OCI-LY7 (cell line): Measurements from ENCODE around the gene HCN3. TPM values are rescaled to one million over a fixed set of nuclear protein-coding genes. Genes with fewer than 3 reads are reported as not detected.
"Not testable (repeated sequence)": the region's sequence is repeated elsewhere in the genome, so short reads cannot be mapped to it uniquely, and the experiment has no call there.

Experiments used
- BruUV-seq: library from RNA; stranded (reverse); fragments of 400-500 nt; replicated peaks from 2 replicates; lab custom pipeline; 2021; lab: Mats Ljungman, UMichigan
- CTCF ChIA-PET: fragments of 300-600 bp; sonication (Branson Sonifier 250); formaldehyde crosslinking; loops from one replicate; lab custom pipeline; 2022; ENCODE audit warnings: antibody characterized with exemption; ENCODE audit not compliant: unreplicated experiment; lab: Charles Lee
- POLR2A ChIA-PET: fragments of 300-600 bp; sonication (Branson Sonifier 250); formaldehyde crosslinking; loops from one replicate; lab custom pipeline; 2022; ENCODE audit warnings: antibody characterized with exemption; lab: Charles Lee
- DNase-seq: peaks from one replicate; pipeline ENCODE4 v3.0.0-alpha.2; 2015; ENCODE audit warnings: low spot score
- H2AFZ ChIP-seq: fragments of 200-600 bp; sonication (generic), shearing (Covaris generic); 2 replicates; pipeline ENCODE4 v1.6.1; 2014; ENCODE audit warnings: mild to moderate bottlenecking, antibody characterized with exemption, low read length, moderate library complexity
- H3K27ac ChIP-seq: fragments of 200-600 bp; sonication (generic); 2 replicates; pipeline ENCODE4 v1.5.1; 2014; ENCODE audit warnings: mixed run types, low read depth, mild to moderate bottlenecking, moderate library complexity, low read length, inconsistent platforms; ENCODE audit not compliant: poor library complexity, severe bottlenecking
- H3K36me3 ChIP-seq: fragments of 200-600 bp; sonication (generic); 2 replicates; pipeline ENCODE4 v1.6.1; 2014; ENCODE audit warnings: mild to moderate bottlenecking, antibody characterized with exemption, low read length, moderate library complexity, mixed read lengths; ENCODE audit not compliant: insufficient read depth
- H3K4me1 ChIP-seq: fragments of 200-600 bp; sonication (generic); 2 replicates; pipeline ENCODE4 v1.5.1; 2014; ENCODE audit warnings: mild to moderate bottlenecking, low read length; ENCODE audit not compliant: insufficient read depth, poor library complexity, severe bottlenecking
- H3K4me2 ChIP-seq: fragments of 200-600 bp; sonication (generic); 2 replicates; pipeline ENCODE4 v1.6.1; 2014; ENCODE audit warnings: mild to moderate bottlenecking, low read length
- H3K4me3 ChIP-seq: fragments of 200-600 bp; sonication (generic); 2 replicates; pipeline ENCODE4 v1.5.1; 2014; ENCODE audit warnings: mild to moderate bottlenecking, low read depth, low read length; ENCODE audit not compliant: poor library complexity, severe bottlenecking
- H3K79me2 ChIP-seq: fragments of 200-600 bp; sonication (generic); 2 replicates; pipeline ENCODE4 v1.6.1; 2016; ENCODE audit warnings: low read depth, mild to moderate bottlenecking, low read length, moderate library complexity, mixed read lengths; ENCODE audit not compliant: insufficient read depth
- H3K9me2 ChIP-seq: fragments of 200-600 bp; sonication (generic); 2 replicates; pipeline ENCODE4 v1.6.1; 2016; ENCODE audit warnings: mild to moderate bottlenecking, low read length, mixed read lengths; ENCODE audit not compliant: insufficient read depth
- H3K9me3 ChIP-seq: fragments of 200-600 bp; sonication (generic); 2 replicates; pipeline ENCODE4 v1.6.1; 2014; ENCODE audit warnings: mild to moderate bottlenecking, mixed run types, low read length, mixed read lengths
- H4K20me1 ChIP-seq: fragments of 200-600 bp; sonication (generic); 2 replicates; pipeline ENCODE4 v1.6.1; 2014; ENCODE audit warnings: mild to moderate bottlenecking, antibody characterized with exemption, low read length, moderate library complexity, mixed read lengths; ENCODE audit not compliant: insufficient read depth
- CTCF ChIP-seq: fragments of 200-600 bp; sonication (generic); conservative IDR thresholded peaks from 2 replicates; pipeline ENCODE4 v1.5.1; 2014; ENCODE audit warnings: mild to moderate bottlenecking, antibody characterized with exemption, low read length, moderate library complexity, mixed read lengths
- EZH2phosphoT487 ChIP-seq: fragments of 200-600 bp; sonication (generic); IDR thresholded peaks from 2 replicates; pipeline ENCODE4 v1.6.1; 2018; ENCODE audit warnings: low read depth, borderline replicate concordance, mild to moderate bottlenecking, mixed run types, antibody characterized with exemption, low read length, moderate library complexity, mixed read lengths
- intact Hi-C: fragments of 100-400 bp; cut with micrococcal nuclease; formaldehyde crosslinking; loops from one replicate; pipeline ENCODE4 v1.10.0; 2022; ENCODE audit not compliant: unreplicated experiment
- total RNA-seq, 2 experiments: library from RNA; depleted of rRNA in 1 of 2; stranded (reverse); fragments of >200 nt in 1 of 2; shearing (Covaris generic) in 1 of 2; gene quantifications; 2 replicates each; pipeline ENCODE4 v1.2.3, GENCODE V29; 2014 to 2022

HCN3 gene
- total RNA-seq, 2 experiments from 2014 or later, result 6.7 to 19.2 TPM

- Histone ChIP-seq H3K4me1 (no peaks in the 10 kb centered on the region), H3K36me3 (peaks cover 4% of the 10 kb centered on the region; the same call in 1 of the 2 replicates), H3K9me2 (no peaks in the 10 kb centered on the region), H3K9me3 (no peaks in the 10 kb centered on the region), H3K27ac (no peak overlapping the region), H3K4me3 (no peak overlapping the region), H2AFZ (no peak overlapping the region), H3K4me2 (no peak overlapping the region), H3K79me2 (no peaks in the 10 kb centered on the region), H4K20me1 (no peaks in the 10 kb centered on the region)
- TF ChIP-seq EZH2phosphoT487, result no peak
- no peak for TF ChIP-seq CTCF
- POLR2A ChIA-PET, result no interaction called here
- CTCF ChIA-PET, result no interaction called here
- no peak for DNase-seq
- BruUV-seq, result no TSS peak
- intact Hi-C loops, result no loop called here
Observed at GRCh38 chr1:155286544-155286943, 9.3 kb downstream of the HCN3 start.

- no peaks in the 10 kb centered on the region for H3K36me3 ChIP-seq
- no peak overlapping the region for H3K27ac ChIP-seq
- ChIA-PET CTCF (no interaction called here), POLR2A (no interaction called here)
- H3K4me1 ChIP-seq, result no peaks in the 10 kb centered on the region
- no TSS peak for BruUV-seq
- TF ChIP-seq EZH2phosphoT487 (no peak), CTCF (no peak)
- H3K9me3 ChIP-seq, result no peaks in the 10 kb centered on the region
- no peak for DNase-seq
- H3K4me2 ChIP-seq, result no peak overlapping the region
- no peaks in the 10 kb centered on the region for H3K9me2 ChIP-seq
- no peak overlapping the region for H3K4me3 ChIP-seq
- no peaks in the 10 kb centered on the region for H3K79me2 ChIP-seq
- intact Hi-C loops, result no loop called here
- H4K20me1 ChIP-seq, result no peaks in the 10 kb centered on the region
- no peak overlapping the region for H2AFZ ChIP-seq
Observed at GRCh38 chr1:155287987-155288543, 10.8 kb downstream of the HCN3 start.

- H3K79me2 ChIP-seq, BruUV-seq, H4K20me1 ChIP-seq, H3K9me3 ChIP-seq, H3K9me2 ChIP-seq, CTCF ChIA-PET, H3K4me2 ChIP-seq, POLR2A ChIA-PET, H3K4me3 ChIP-seq, H3K4me1 ChIP-seq, DNase-seq, intact Hi-C loops, H3K27ac ChIP-seq, H3K36me3 ChIP-seq, H2AFZ ChIP-seq: not testable (repeated sequence)
Observed at GRCh38 chr1:155291006-155291405, 13.7 kb downstream of the HCN3 start.
